Kidney (tissue), 14 donors: Measurements from ENCODE around the gene AACS. TPM values are rescaled to one million over a fixed set of nuclear protein-coding genes. Genes with fewer than 3 reads are reported as not detected.

ENCODE experiments used
- DNase-seq, 5 donors: peaks; one replicate each; pipeline ENCODE4 v3.0.0-alpha.2; 2013 to 2020
- FAIRE-seq: peaks from 2 replicates; lab custom pipeline; 2012; peaks lifted over from hg19 to GRCh38; lab: Jason Lieb, UNC
- H3K27ac ChIP-seq, 2 donors: one replicate each; pipeline ENCODE4 v1.7.0; 2013; ENCODE audit warnings: low read depth in 2 of 2, low read length in 2 of 2, inconsistent platforms in 1 of 2
- H3K27me3 ChIP-seq: one replicate; pipeline ENCODE4 v1.7.1; 2013; ENCODE audit warnings: low read length, inconsistent platforms; ENCODE audit not compliant: control insufficient read depth, insufficient read depth
- H3K36me3 ChIP-seq, 3 donors: one replicate each; pipeline versions ENCODE4 v1.7.0 to v1.7.1; 2013; ENCODE audit warnings: low read length in 3 of 3, control low read depth in 1 of 3, inconsistent platforms in 1 of 3; ENCODE audit not compliant: insufficient read depth in 3 of 3, control insufficient read depth in 2 of 3
- H3K4me1 ChIP-seq, 3 donors: one replicate each; pipeline versions ENCODE4 v1.7.0 to v1.7.1; 2013; ENCODE audit warnings: low read length in 3 of 3, inconsistent platforms in 1 of 3, low read depth in 1 of 3; ENCODE audit not compliant: control insufficient read depth in 2 of 3, insufficient read depth in 2 of 3
- H3K4me3 ChIP-seq, 3 donors: one replicate each; pipeline versions ENCODE4 v1.7.0 to v1.8.1; 2013; ENCODE audit warnings: low read length in 3 of 3, control low read depth in 1 of 3, inconsistent platforms in 1 of 3
- H3K9ac ChIP-seq, 3 donors: one replicate each; pipeline versions ENCODE4 v1.7.0 to v1.7.1; 2013; ENCODE audit warnings: low read length in 3 of 3, control low read depth in 1 of 3, inconsistent platforms in 1 of 3
- H3K9me3 ChIP-seq, 3 donors: one replicate each; pipeline versions ENCODE4 v1.7.0 to v1.7.1; 2013; ENCODE audit warnings: low read length in 3 of 3, control low read depth in 1 of 3, inconsistent platforms in 1 of 3; ENCODE audit not compliant: control insufficient read depth in 2 of 3, insufficient read depth in 1 of 3
- CTCF ChIP-seq: IDR thresholded peaks from 3 replicates; pipeline ENCODE4 v1.5.1; 2012; ENCODE audit warnings: mild to moderate bottlenecking, moderate library complexity, borderline replicate concordance; ENCODE audit not compliant: insufficient read depth; ENCODE audit errors: extremely low read depth
- intact Hi-C: fragments of 100-400 bp; cut with DNase I; formaldehyde crosslinking; loops from one replicate; pipeline ENCODE4 v1.11.1; 2022
- polyA plus RNA-seq: library from polyadenylated mRNA; stranded (reverse); fragments of 350-450 nt; fragmentation: Illumina TruSeq; extraction: RNeasy Lipid Tissue Mini Kit (QIAGEN cat#74804); gene quantifications from one replicate; pipeline ENCODE4 v1.2.3, GENCODE V29; 2014; ENCODE audit warnings: low read depth, low replicate concordance; ENCODE audit not compliant: insufficient read depth
- total RNA-seq: library from RNA; stranded (reverse); fragmentation: NEBNext Ultra II Directional; extraction: Animal tissue kit (Norgen Biotek cat#: 25700); gene quantifications from one replicate; pipeline ENCODE4 v1.2.1, GENCODE V29; 2021
- donor health status: control.
- donor health status: control.
- donor health status: control.
- donor health status: control.
- donor health status: control.
- donor health status: DM: yes; HTN: yes; CAD: no.
- donor health status: Normal renal cell carcinoma (clear cell type).

The AACS gene
- total and polyA plus RNA-seq, 2 donors from 2014 or later: 20.9 TPM

GRCh38 chr12:125113789-125114188 is 48.6 kb downstream of the AACS start:
- no peak for FAIRE-seq
- no peak overlapping the region for H3K9ac ChIP-seq
- H3K27ac ChIP-seq: no peak overlapping the region
- no peak overlapping the region for H3K4me3 ChIP-seq
- intact Hi-C loops: no loop called here
- TF ChIP-seq CTCF: no peak
- H3K36me3 ChIP-seq: peaks cover 0 to 3% (median 0%) of the 10 kb centered on the region in 3 donors
- no peaks in the 10 kb centered on the region for H3K4me1 ChIP-seq
- peak in 4 of 5 donors; percentile 63 to 72 (median 69) for DNase-seq
- no peaks in the 10 kb centered on the region for H3K27me3 ChIP-seq
- H3K9me3 ChIP-seq: no peaks in the 10 kb centered on the region

- no peak overlapping the region for H3K27ac ChIP-seq
- no peak for FAIRE-seq
- intact Hi-C loops: no loop called here
- DNase-seq: no peak
- H3K4me3 ChIP-seq: no peak overlapping the region
- no peaks in the 10 kb centered on the region for H3K4me1 ChIP-seq
- no peak for TF ChIP-seq CTCF
- no peaks in the 10 kb centered on the region for H3K27me3 ChIP-seq
- no peak overlapping the region for H3K9ac ChIP-seq
- no peaks in the 10 kb centered on the region for H3K9me3 ChIP-seq
- H3K36me3 ChIP-seq: peaks cover 0 to 4% (median 1%) of the 10 kb centered on the region in 3 donors
Measured at GRCh38 chr12:125114365-125115141, 49.3 kb downstream of the AACS start.

GRCh38 chr12:125120566-125120965 is 55.3 kb downstream of the AACS start:
- no peaks in the 10 kb centered on the region for H3K9me3 ChIP-seq
- H3K27me3 ChIP-seq: no peaks in the 10 kb centered on the region
- no peak for TF ChIP-seq CTCF
- intact Hi-C loops: no loop called here
- no peak overlapping the region for H3K4me3 ChIP-seq
- DNase-seq (no peak), FAIRE-seq (no peak)
- H3K9ac ChIP-seq: no peak overlapping the region
- no peak overlapping the region for H3K27ac ChIP-seq
- H3K4me1 ChIP-seq: no peaks in the 10 kb centered on the region
- peaks cover 0 to 8% (median 6%) of the 10 kb centered on the region in 3 donors for H3K36me3 ChIP-seq
